Liver (tissue), 9 donors: ENCODE measurements around the gene TMEM161A. TPM values are rescaled to one million over a fixed set of nuclear protein-coding genes. Genes with fewer than 3 reads are reported as not detected.
A peak's percentile ranks its signal among the peaks of the same experiment; 100 is the strongest.

Experiments used
- DNase-seq: peaks from one replicate; pipeline ENCODE4 v3.0.0-alpha.2; 2017; ENCODE audit warnings: low spot score
- H3K27ac ChIP-seq, 2 donors: one replicate each; pipeline ENCODE4 v1.7.0; 2013; ENCODE audit warnings: inconsistent platforms in 2 of 2, low read length in 2 of 2, control low read depth in 1 of 2, low read depth in 1 of 2, mild to moderate bottlenecking in 1 of 2
- H3K27me3 ChIP-seq, 4 donors: one replicate each; pipeline versions ENCODE4 v1.6.1 to v1.7.0; 2013; ENCODE audit warnings: low read length in 3 of 4, inconsistent platforms in 1 of 4, mild to moderate bottlenecking in 1 of 4, moderate library complexity in 1 of 4; ENCODE audit not compliant: control insufficient read depth in 4 of 4, insufficient read depth in 4 of 4
- H3K36me3 ChIP-seq, 4 donors: one replicate each; pipeline versions ENCODE4 v1.6.1 to v1.7.0; 2013; ENCODE audit warnings: low read length in 3 of 4, mild to moderate bottlenecking in 3 of 4, low read depth in 1 of 4, moderate library complexity in 1 of 4; ENCODE audit not compliant: control insufficient read depth in 4 of 4, insufficient read depth in 3 of 4
- H3K4me1 ChIP-seq, 4 donors: one replicate each; pipeline versions ENCODE4 v1.6.1 to v1.7.0; 2013; ENCODE audit warnings: low read length in 3 of 4, mild to moderate bottlenecking in 3 of 4, moderate library complexity in 1 of 4; ENCODE audit not compliant: control insufficient read depth in 4 of 4, insufficient read depth in 4 of 4
- H3K4me3 ChIP-seq, 3 donors: one replicate each; pipeline versions ENCODE4 v1.6.1 to v1.7.0; 2013; ENCODE audit warnings: low read length in 3 of 3, control low read depth in 1 of 3, low read depth in 1 of 3, mild to moderate bottlenecking in 1 of 3
- H3K9ac ChIP-seq, 2 donors: one replicate each; pipeline ENCODE4 v1.7.0; 2013; ENCODE audit warnings: low read length in 2 of 2, mild to moderate bottlenecking in 2 of 2, moderate library complexity in 2 of 2, control low read depth in 1 of 2, low read depth in 1 of 2
- H3K9me3 ChIP-seq, 4 donors: one replicate each; pipeline versions ENCODE4 v1.6.1 to v1.7.0; 2013; ENCODE audit warnings: low read length in 3 of 4; ENCODE audit not compliant: control insufficient read depth in 4 of 4
- EGR1 ChIP-seq, 2 donors: IDR thresholded peaks; 2 replicates each; pipeline ENCODE4 v1.6.1; 2016 to 2018; ENCODE audit warnings: antibody characterized with exemption in 2 of 2, low read depth in 2 of 2
- FOXA1 ChIP-seq: IDR thresholded peaks from 2 replicates; pipeline ENCODE4 v1.6.1; 2016; ENCODE audit warnings: antibody characterized with exemption
- FOXA2 ChIP-seq: IDR thresholded peaks from 2 replicates; pipeline ENCODE4 v1.6.1; 2016; ENCODE audit warnings: antibody characterized with exemption
- GABPA ChIP-seq, 2 donors: IDR thresholded peaks in 1 of 2; conservative IDR thresholded peaks in 1 of 2; 2 replicates each; pipeline ENCODE4 v1.6.1; 2016; ENCODE audit warnings: antibody characterized with exemption in 2 of 2, mild to moderate bottlenecking in 1 of 2, moderate library complexity in 1 of 2
- HNF4A ChIP-seq, 2 donors: conservative IDR thresholded peaks; 2 replicates each; pipeline ENCODE4 v1.6.1; 2016; ENCODE audit warnings: antibody characterized with exemption in 2 of 2, mild to moderate bottlenecking in 2 of 2
- HNF4G ChIP-seq: IDR thresholded peaks from 2 replicates; pipeline ENCODE4 v1.6.1; 2016; ENCODE audit warnings: antibody characterized with exemption
- JUND ChIP-seq, 2 donors: IDR thresholded peaks; 2 replicates each; pipeline ENCODE4 v1.6.1; 2016; ENCODE audit warnings: antibody characterized with exemption in 2 of 2
- NR2F2 ChIP-seq: IDR thresholded peaks from 2 replicates; pipeline ENCODE4 v1.6.1; 2016; ENCODE audit warnings: antibody characterized with exemption
- RAD21 ChIP-seq, 2 donors: IDR thresholded peaks; 2 replicates each; pipeline ENCODE4 v1.6.1; 2016; ENCODE audit warnings: antibody characterized with exemption in 2 of 2, mild to moderate bottlenecking in 2 of 2
- RXRA ChIP-seq, 2 donors: IDR thresholded peaks; 2 replicates each; pipeline ENCODE4 v1.6.1; 2017 to 2018; ENCODE audit warnings: antibody characterized with exemption in 2 of 2, mild to moderate bottlenecking in 1 of 2
- SP1 ChIP-seq: IDR thresholded peaks from 2 replicates; pipeline ENCODE4 v1.6.1; 2018; ENCODE audit warnings: antibody characterized with exemption, mild to moderate bottlenecking
- TAF1 ChIP-seq: conservative IDR thresholded peaks from 2 replicates; pipeline ENCODE4 v1.6.1; 2016; ENCODE audit warnings: antibody characterized with exemption, mild to moderate bottlenecking
- YY1 ChIP-seq: IDR thresholded peaks from 2 replicates; pipeline ENCODE4 v1.6.1; 2016; ENCODE audit warnings: antibody characterized with exemption, mild to moderate bottlenecking
- WGBS: extraction: QIAGEN DNeasy Blood & Tissue Kit; methylation state at CpG from one replicate; pipeline ENCODE4 v1.1.7; 2013; 5-methylcytosine and 5-hydroxymethylcytosine counted together
- polyA plus RNA-seq, 2 donors: library from polyadenylated mRNA; stranded (reverse) in 1 of 2; unstranded in 1 of 2; fragments of 200-250 nt in 1 of 2; fragments of >200 nt in 1 of 2; fragmentation: Nextera tagmentation in 1 of 2; extraction: Ambion mirVana in 1 of 2; gene quantifications; one replicate each; pipeline versions ENCODE4 v1.2.1 to v1.2.3, GENCODE V29; 2013 to 2015
- total RNA-seq, 2 donors: library from RNA; depleted of rRNA; stranded (reverse); fragments of >200 nt; gene quantifications; one replicate each; pipeline ENCODE4 v1.2.3, GENCODE V29; 2014
- TF ChIP-seq, protein P1 (sequence below): IDR thresholded peaks from 2 replicates; pipeline ENCODE4 v1.6.1; 2016; ENCODE audit warnings: antibody characterized with exemption, mild to moderate bottlenecking
- TF ChIP-seq, protein P2 (sequence below): IDR thresholded peaks from 2 replicates; pipeline ENCODE4 v1.6.1; 2016; ENCODE audit warnings: antibody characterized with exemption
- TF ChIP-seq, protein P3 (sequence below): IDR thresholded peaks from 2 replicates; pipeline ENCODE4 v1.6.1; 2016; ENCODE audit warnings: antibody characterized with exemption
- TF ChIP-seq, protein P4 (sequence below): IDR thresholded peaks from 2 replicates; pipeline ENCODE4 v1.6.1; 2016; ENCODE audit warnings: antibody characterized with exemption
- TF ChIP-seq, protein P5 (sequence below): fragments of 150-350 bp; IDR thresholded peaks from 2 replicates; pipeline ENCODE4 v1.5.1; 2017; ENCODE audit warnings: improper control_type of control experiment, low read depth, low read length; ENCODE audit not compliant: missing input control
- donor health status: healthy.
- donor health status: healthy.
- donor health status: healthy.
- donor health status: healthy.
- donor health status: healthy.

TMEM161A gene
- total and polyA plus RNA-seq, 4 donors, result 13.1 to 27.1 (median 24.0) TPM

DNA sequence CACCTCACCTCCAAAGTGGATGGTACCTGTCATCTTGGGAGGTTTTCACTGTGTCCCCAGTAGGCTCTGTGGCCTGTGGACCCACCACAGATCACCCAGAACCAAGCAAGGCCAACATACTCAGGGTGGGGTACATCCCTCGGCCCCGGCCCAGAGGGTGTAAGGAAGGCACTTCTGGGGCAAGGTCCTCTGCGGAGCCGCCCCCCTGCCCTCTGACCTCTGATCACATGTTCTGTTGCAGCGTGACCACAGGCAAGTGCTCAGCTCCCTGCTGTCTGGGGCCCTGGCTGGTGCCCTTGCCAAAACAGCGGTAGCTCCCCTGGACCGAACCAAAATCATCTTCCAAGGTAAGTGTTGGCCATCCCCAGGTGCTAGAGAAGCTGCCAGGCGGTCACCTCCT lies 36.7 kb downstream of the TMEM161A start:
- H3K27me3 ChIP-seq, result no peaks in the 10 kb centered on the region
- no peak overlapping the region for H3K4me3 ChIP-seq
- DNase-seq, result no peak
- H3K36me3 ChIP-seq, result peaks cover 0 to 4% (median 1%) of the 10 kb centered on the region in 4 donors
- H3K4me1 ChIP-seq, result peaks cover 25 to 57% (median 39%) of the 10 kb centered on the region in 4 donors
- peak overlapping the region; percentile 97 to 98 for H3K27ac ChIP-seq
- no peaks in the 10 kb centered on the region for H3K9me3 ChIP-seq
- WGBS, result 42% methylated on average over 8 of the region's 8 CpGs
- no peak overlapping the region for H3K9ac ChIP-seq
- TF ChIP-seq, protein P1, sequence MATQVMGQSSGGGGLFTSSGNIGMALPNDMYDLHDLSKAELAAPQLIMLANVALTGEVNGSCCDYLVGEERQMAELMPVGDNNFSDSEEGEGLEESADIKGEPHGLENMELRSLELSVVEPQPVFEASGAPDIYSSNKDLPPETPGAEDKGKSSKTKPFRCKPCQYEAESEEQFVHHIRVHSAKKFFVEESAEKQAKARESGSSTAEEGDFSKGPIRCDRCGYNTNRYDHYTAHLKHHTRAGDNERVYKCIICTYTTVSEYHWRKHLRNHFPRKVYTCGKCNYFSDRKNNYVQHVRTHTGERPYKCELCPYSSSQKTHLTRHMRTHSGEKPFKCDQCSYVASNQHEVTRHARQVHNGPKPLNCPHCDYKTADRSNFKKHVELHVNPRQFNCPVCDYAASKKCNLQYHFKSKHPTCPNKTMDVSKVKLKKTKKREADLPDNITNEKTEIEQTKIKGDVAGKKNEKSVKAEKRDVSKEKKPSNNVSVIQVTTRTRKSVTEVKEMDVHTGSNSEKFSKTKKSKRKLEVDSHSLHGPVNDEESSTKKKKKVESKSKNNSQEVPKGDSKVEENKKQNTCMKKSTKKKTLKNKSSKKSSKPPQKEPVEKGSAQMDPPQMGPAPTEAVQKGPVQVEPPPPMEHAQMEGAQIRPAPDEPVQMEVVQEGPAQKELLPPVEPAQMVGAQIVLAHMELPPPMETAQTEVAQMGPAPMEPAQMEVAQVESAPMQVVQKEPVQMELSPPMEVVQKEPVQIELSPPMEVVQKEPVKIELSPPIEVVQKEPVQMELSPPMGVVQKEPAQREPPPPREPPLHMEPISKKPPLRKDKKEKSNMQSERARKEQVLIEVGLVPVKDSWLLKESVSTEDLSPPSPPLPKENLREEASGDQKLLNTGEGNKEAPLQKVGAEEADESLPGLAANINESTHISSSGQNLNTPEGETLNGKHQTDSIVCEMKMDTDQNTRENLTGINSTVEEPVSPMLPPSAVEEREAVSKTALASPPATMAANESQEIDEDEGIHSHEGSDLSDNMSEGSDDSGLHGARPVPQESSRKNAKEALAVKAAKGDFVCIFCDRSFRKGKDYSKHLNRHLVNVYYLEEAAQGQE, result peak; percentile 14
- peak; percentile 72 for TF ChIP-seq NR2F2
- TF ChIP-seq YY1, result peak; percentile 46
- TF ChIP-seq, protein P2, sequence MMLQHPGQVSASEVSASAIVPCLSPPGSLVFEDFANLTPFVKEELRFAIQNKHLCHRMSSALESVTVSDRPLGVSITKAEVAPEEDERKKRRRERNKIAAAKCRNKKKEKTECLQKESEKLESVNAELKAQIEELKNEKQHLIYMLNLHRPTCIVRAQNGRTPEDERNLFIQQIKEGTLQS, result no peak
- TF ChIP-seq JUND (IDR thresholded peaks at IDR 0.05), result peak in 1 of 2 donors; percentile 13
- no peak for TF ChIP-seq GABPA (IDR thresholded peaks at IDR 0.05 in 1 of 2, conservative IDR thresholded peaks at IDR 0.05 in 1 of 2)
- peak; percentile 21 for TF ChIP-seq HNF4G
- TF ChIP-seq, protein P3, sequence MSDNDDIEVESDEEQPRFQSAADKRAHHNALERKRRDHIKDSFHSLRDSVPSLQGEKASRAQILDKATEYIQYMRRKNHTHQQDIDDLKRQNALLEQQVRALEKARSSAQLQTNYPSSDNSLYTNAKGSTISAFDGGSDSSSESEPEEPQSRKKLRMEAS, result peak; percentile 57
- TF ChIP-seq SP1, result peak; percentile 44
- peak; percentile 71 to 85 for TF ChIP-seq RXRA (IDR thresholded peaks at IDR 0.05)
- peak; percentile 87 to 90 for TF ChIP-seq HNF4A (conservative IDR thresholded peaks at IDR 0.05)
- peak; percentile 10 to 22 for TF ChIP-seq RAD21 (IDR thresholded peaks at IDR 0.05)
- no peak for TF ChIP-seq TAF1
- no peak for TF ChIP-seq FOXA1
- TF ChIP-seq, protein P4, sequence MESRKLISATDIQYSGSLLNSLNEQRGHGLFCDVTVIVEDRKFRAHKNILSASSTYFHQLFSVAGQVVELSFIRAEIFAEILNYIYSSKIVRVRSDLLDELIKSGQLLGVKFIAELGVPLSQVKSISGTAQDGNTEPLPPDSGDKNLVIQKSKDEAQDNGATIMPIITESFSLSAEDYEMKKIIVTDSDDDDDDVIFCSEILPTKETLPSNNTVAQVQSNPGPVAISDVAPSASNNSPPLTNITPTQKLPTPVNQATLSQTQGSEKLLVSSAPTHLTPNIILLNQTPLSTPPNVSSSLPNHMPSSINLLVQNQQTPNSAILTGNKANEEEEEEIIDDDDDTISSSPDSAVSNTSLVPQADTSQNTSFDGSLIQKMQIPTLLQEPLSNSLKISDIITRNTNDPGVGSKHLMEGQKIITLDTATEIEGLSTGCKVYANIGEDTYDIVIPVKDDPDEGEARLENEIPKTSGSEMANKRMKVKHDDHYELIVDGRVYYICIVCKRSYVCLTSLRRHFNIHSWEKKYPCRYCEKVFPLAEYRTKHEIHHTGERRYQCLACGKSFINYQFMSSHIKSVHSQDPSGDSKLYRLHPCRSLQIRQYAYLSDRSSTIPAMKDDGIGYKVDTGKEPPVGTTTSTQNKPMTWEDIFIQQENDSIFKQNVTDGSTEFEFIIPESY, result no peak

DNA sequence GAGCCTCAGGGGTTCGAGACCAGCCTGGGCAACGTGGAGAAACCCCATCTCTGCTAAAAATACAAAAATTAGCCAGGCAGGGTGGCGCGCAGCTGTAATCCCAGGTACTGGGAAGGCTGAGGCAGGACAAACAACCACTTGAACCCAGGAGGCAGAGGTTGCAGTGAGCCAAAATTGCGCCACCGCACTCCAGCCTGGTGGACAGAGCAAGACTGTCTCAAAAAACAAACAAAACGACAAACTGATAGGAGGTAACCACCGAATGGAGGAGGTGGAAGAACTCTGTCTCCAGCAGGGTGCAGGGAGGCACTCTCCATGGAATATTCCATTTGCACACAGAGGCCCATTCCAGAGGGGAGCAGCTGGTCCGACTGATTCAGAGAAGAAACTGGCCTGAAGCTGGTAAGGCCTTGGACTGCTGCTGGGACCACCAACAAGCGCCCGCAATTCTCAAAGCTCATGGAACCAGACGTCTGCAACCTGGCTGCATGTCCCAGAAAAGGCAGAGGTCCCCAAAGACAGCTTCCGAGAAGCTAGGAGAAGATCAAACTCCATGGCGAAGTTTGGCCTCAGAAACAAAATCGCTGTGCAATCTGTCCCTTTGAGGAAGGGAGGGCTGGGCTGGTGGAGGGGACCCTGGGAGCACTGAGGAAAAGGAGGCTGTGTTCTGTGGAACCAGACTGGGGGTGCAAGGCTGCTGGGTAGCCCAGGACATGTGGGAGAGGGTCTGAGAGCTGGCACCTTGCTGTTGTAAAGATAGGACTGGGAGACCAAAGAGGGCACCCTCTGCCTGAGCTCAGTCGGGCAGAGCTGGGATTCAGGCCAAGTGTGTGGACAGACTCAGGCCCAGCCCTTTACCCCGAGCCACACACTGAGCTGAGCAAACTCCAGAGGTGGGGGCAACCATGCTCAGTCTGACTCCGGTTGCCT lies 39.3 kb downstream of the TMEM161A start:
- WGBS, result 37% methylated on average over 18 of the region's 18 CpGs
- H3K27ac ChIP-seq, result peak overlapping the region; percentile 97 to 98
- H3K4me1 ChIP-seq, result peaks cover 25 to 72% (median 48%) of the 10 kb centered on the region in 4 donors
- H3K27me3 ChIP-seq, result no peaks in the 10 kb centered on the region
- no peaks in the 10 kb centered on the region for H3K36me3 ChIP-seq
- peak overlapping the region; percentile 61 to 91 for H3K9ac ChIP-seq
- no peak for DNase-seq
- H3K9me3 ChIP-seq, result no peaks in the 10 kb centered on the region
- H3K4me3 ChIP-seq, result peak overlapping the region in 1 of 3 donors; percentile 16
- peak; percentile 44 to 61 for TF ChIP-seq RAD21 (IDR thresholded peaks at IDR 0.05)
- TF ChIP-seq, protein P3, result peak; percentile 48
- TF ChIP-seq JUND (IDR thresholded peaks at IDR 0.05), result peak in 1 of 2 donors; percentile 59
- TF ChIP-seq, protein P5, sequence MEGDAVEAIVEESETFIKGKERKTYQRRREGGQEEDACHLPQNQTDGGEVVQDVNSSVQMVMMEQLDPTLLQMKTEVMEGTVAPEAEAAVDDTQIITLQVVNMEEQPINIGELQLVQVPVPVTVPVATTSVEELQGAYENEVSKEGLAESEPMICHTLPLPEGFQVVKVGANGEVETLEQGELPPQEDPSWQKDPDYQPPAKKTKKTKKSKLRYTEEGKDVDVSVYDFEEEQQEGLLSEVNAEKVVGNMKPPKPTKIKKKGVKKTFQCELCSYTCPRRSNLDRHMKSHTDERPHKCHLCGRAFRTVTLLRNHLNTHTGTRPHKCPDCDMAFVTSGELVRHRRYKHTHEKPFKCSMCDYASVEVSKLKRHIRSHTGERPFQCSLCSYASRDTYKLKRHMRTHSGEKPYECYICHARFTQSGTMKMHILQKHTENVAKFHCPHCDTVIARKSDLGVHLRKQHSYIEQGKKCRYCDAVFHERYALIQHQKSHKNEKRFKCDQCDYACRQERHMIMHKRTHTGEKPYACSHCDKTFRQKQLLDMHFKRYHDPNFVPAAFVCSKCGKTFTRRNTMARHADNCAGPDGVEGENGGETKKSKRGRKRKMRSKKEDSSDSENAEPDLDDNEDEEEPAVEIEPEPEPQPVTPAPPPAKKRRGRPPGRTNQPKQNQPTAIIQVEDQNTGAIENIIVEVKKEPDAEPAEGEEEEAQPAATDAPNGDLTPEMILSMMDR, result no peak
- TF ChIP-seq EGR1 (IDR thresholded peaks at IDR 0.05; ENCODE audit: low read depth in 2 of 2), result peak in 1 of 2 donors; percentile 53
- peak; percentile 87 to 94 for TF ChIP-seq RXRA (IDR thresholded peaks at IDR 0.05)
- TF ChIP-seq FOXA2, result peak; percentile 52
- TF ChIP-seq, protein P1, result peak; percentile 76
